ENCODE results near the gene MCAM.
A peak's percentile ranks its signal among the peaks of the same experiment; 100 is the strongest.

The MCAM gene

GRCh38 chr11:119305556-119306372 lies 11.2 kb downstream of the MCAM start:
- no peak for TF ChIP-seq CTCF (IDR thresholded peaks at IDR 0.05; ENCODE audit: insufficient read depth, missing control alignments)
- DNase-seq (ENCODE audit: insufficient read length, low spot score): no peak
- FAIRE-seq: no peak

GRCh38 chr11:119303227-119303718 lies 13.7 kb downstream of the MCAM start:
- TF ChIP-seq CTCF (IDR thresholded peaks at IDR 0.05; ENCODE audit: insufficient read depth, missing control alignments): no peak
- no peak for DNase-seq (ENCODE audit: insufficient read length, low spot score)
- FAIRE-seq: no peak

- TF ChIP-seq CTCF (IDR thresholded peaks at IDR 0.05; ENCODE audit: insufficient read depth, missing control alignments): no peak
- FAIRE-seq (peak; percentile 32), DNase-seq (ENCODE audit: insufficient read length, low spot score) (no peak)
These were observed 16.5 kb downstream of the MCAM start for GRCh38 chr11:119300198-119300964.

GRCh38 chr11:119299416-119299815 lies 17.5 kb downstream of the MCAM start:
- TF ChIP-seq CTCF (IDR thresholded peaks at IDR 0.05; ENCODE audit: insufficient read depth, missing control alignments): no peak
- no peak for FAIRE-seq
- DNase-seq (ENCODE audit: insufficient read length, low spot score): no peak

GRCh38 chr11:119298726-119299125 lies 18.2 kb downstream of the MCAM start:
- TF ChIP-seq CTCF (IDR thresholded peaks at IDR 0.05; ENCODE audit: insufficient read depth, missing control alignments): no peak
- DNase-seq (ENCODE audit: insufficient read length, low spot score) (no peak), FAIRE-seq (no peak)

- DNase-seq (ENCODE audit: insufficient read length, low spot score): no peak
- FAIRE-seq: no peak
- no peak for TF ChIP-seq CTCF (IDR thresholded peaks at IDR 0.05; ENCODE audit: insufficient read depth, missing control alignments)
These were observed 19.0 kb downstream of the MCAM start for GRCh38 chr11:119297938-119298337.
